GM12891 (cell line): ENCODE measurements around the gene NHLH1.

Experiments used
- DNase-seq: peaks from one replicate; pipeline ENCODE4 v3.0.0; 2011; ENCODE audit warnings: low spot score; ENCODE audit not compliant: insufficient read length
- FAIRE-seq: peaks from 2 replicates; lab custom pipeline; 2011; peaks lifted over from hg19 to GRCh38; lab: Jason Lieb, UNC
- PAX5 ChIP-seq: IDR thresholded peaks from 2 replicates; pipeline ENCODE4 v1.6.1; 2011; ENCODE audit warnings: low read length, moderate library complexity, mild to moderate bottlenecking; ENCODE audit not compliant: insufficient read depth, severe bottlenecking
- POLR2A ChIP-seq: IDR thresholded peaks from 2 replicates; pipeline ENCODE4 v1.6.1; 2011; ENCODE audit warnings: low read depth, low read length, control low read depth
- POLR2AphosphoS5 ChIP-seq: IDR thresholded peaks from 2 replicates; pipeline ENCODE4 v1.6.1; 2011; ENCODE audit warnings: low read depth, low read length, control low read depth
- POU2F2 ChIP-seq: IDR thresholded peaks from 2 replicates; pipeline ENCODE4 v1.6.1; 2011; ENCODE audit warnings: low read depth, mild to moderate bottlenecking, control low read depth, low read length, moderate library complexity
- SPI1 ChIP-seq: IDR thresholded peaks from 2 replicates; pipeline ENCODE4 v1.6.1; 2011; ENCODE audit warnings: low read depth, low read length, control low read depth
- TAF1 ChIP-seq: IDR thresholded peaks from 2 replicates; pipeline ENCODE4 v1.6.1; 2011; ENCODE audit warnings: low read depth, low read length, control low read depth

NHLH1 gene

DNA sequence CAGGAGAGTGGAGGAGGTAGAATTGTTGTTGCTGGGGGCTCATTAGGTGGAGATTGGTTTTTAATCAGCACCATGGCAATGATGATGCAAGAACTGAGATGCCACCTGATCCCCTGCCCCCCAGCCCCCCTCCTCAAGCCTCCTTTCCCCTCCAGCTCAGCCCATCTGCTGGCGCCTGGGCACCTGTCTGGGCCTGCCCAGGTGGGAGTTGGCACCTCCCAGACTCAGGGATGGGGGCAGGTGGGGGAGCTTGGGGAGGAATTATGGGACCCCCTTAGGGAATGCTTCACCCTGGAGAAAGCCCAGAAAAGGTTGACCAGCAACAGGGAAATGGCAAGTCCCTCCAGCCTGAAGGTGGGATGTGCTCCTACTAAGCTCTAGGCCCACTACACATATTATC lies 1.5 kb upstream of the NHLH1 start:
- no peak for TF ChIP-seq POU2F2
- TF ChIP-seq POLR2A, result no peak
- TF ChIP-seq SPI1, result no peak
- TF ChIP-seq POLR2AphosphoS5, result no peak
- no peak for TF ChIP-seq PAX5
- no peak for TF ChIP-seq TAF1
- DNase-seq (no peak), FAIRE-seq (no peak)

DNA sequence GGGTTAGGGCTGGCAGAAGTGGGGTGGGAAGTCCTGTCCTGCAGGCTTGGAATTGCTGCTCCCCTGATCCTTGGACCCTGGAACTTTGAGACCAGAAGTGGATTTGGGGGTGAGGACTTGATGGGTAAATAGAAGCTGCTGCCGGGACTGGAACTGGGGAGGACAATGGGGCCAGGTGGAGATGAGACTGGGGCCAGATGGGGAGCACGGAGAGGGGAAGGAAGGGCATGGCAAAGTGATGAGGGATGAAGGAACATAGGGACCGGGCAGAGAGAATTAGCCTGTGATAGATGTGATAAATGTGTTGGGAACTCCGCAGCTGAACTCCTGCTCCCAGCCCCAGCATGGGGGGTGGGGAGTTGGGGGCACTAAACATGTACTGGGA lies 637 bp downstream of the NHLH1 start:
- DNase-seq (no peak), FAIRE-seq (no peak)
- TF ChIP-seq TAF1, result no peak
- no peak for TF ChIP-seq PAX5
- no peak for TF ChIP-seq POLR2A

DNA sequence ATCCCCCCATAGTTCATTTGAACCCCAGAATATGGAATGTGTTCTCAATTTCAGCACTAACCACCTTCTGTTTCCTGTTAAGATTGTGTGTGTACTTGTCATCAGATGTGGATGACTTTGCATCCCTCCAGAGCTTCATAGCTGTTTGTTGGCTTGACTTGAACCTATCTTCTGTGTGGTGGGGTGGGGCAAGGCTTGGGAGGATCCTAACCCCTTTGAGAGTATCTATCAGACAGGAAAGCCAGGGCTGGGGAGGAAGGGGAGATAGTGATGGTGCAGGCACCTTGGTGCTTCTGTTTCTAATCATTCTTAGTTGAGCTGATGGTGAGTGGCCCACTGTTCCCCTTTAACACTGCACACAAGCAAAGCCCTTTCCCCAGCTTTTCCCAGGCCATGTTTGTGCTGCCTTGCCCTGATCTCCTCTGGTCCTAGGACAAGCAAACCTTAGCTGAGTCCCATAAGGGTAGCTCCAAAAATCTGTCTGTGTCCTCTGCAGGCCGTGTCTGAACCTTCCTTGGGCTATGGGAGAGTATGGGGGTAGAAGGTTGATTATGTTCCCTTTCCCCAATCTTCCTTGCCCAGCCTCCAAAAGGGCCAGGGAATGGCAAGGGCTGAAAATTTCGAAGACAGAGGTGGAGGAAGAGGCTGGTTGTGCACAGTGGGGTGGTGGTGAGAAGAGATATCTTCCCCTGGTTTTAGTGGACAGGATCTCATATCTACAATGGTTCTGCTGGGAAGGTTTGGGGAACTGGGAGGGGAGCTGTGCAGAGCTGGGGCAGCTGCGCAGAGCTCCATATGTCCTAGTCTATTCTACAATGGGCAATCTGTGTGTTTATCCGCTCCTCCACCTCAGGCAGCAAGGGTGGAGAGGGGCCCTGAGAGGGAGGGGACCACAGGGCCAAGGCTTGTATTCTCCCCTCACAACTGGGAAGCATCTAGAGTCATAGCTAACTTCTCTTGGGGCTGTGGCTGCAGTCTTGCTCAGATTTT lies 1.4 kb downstream of the NHLH1 start:
- TF ChIP-seq POLR2AphosphoS5 (no peak), TAF1 (no peak), SPI1 (no peak), PAX5 (no peak), POLR2A (no peak), POU2F2 (no peak)
- DNase-seq (no peak), FAIRE-seq (peak; percentile 57)

DNA sequence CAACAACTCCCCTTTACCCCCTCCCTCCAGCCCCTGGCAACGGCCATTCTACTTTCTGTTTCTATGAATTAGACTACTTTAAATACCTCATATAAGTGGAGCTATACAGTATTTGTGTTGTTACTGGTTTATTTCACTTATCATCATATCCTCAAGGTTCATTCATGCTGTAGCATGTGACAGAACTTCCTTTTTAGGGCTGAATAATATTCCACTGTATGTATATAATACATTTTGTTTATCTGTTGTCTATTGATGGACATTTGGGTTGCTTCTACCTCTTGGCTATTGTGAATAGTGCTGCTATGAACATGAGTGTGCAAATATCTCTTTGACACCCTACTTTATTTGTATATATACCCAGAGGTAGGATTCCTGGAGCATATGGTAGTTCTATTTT lies 2.2 kb downstream of the NHLH1 start:
- DNase-seq (no peak), FAIRE-seq (no peak)
- TF ChIP-seq TAF1 (no peak), POLR2AphosphoS5 (no peak), SPI1 (no peak), POLR2A (no peak), POU2F2 (no peak), PAX5 (no peak)

DNA sequence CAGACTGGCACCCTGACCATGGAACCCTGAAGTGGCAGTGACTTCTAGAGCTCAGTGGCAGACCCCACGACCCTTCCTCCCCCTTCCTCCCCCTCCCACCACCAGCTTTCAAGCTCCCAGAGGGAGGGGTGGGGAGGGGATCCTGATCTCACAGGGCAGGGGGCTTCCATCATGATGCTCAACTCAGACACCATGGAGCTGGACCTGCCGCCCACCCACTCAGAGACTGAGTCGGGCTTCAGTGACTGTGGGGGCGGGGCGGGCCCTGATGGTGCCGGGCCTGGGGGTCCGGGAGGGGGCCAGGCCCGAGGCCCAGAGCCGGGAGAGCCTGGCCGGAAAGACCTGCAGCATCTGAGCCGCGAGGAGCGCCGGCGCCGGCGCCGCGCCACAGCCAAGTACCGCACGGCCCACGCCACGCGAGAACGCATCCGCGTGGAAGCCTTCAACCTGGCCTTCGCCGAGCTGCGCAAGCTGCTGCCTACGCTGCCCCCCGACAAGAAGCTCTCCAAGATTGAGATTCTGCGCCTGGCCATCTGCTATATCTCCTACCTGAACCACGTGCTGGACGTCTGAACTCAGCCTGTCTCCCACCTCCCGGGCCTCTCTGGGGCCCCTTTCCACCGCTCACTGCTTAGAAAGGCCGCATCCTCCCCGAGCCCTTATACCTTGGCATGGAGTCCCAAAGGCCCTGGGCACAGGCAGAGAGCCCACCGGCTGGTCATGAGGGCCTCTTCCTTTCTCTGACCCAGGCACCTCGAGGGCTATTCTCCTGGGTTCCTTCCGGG lies 3.9 kb downstream of the NHLH1 start:
- no peak for FAIRE-seq
- no peak for TF ChIP-seq POU2F2
- no peak for TF ChIP-seq SPI1
- TF ChIP-seq POLR2AphosphoS5, result no peak
- no peak for TF ChIP-seq TAF1
- no peak for TF ChIP-seq PAX5
- no peak for TF ChIP-seq POLR2A

DNA sequence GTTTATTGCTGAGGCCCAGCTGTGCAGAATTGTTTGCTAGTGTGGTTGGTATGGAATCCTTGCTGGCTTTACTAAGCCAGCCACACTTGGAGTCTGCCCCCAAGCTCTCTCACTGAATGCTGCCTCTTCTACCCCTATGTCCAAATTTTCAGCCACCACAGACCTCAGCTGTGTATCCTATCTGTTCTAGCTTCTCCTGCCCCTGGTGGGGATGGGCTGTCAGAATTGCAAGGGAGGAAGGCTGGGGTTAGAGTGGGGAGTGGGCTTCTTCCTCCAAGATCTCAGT lies 4.4 kb downstream of the NHLH1 start:
- DNase-seq (no peak), FAIRE-seq (no peak)
- no peak for TF ChIP-seq POLR2AphosphoS5
- no peak for TF ChIP-seq PAX5
- no peak for TF ChIP-seq POU2F2
- no peak for TF ChIP-seq POLR2A
- TF ChIP-seq SPI1, result no peak
- TF ChIP-seq TAF1, result no peak

More for the DNA sequence above, 3.9 kb downstream of the NHLH1 start:
- no peak for DNase-seq

DNA sequence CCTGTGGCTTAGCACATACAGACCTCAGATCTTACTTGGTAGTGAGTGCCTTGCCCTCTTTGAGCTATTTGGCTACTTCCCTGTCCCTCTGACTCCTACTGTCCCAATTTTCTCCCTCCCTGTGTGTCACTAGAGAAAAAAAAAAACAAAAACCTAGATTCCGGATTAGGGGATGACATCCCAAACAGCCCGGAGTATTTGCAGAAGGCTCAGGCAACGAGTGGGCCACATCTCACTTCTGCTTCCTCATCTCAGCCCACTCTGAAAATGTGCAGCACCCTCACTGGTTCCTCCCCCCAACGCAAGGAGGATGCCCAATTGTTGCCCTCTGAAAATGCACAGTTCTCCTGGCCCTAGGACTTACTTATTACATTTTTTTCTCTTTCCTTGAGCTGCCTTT lies 4.9 kb downstream of the NHLH1 start:
- no peak for DNase-seq
- TF ChIP-seq SPI1, result no peak
- TF ChIP-seq PAX5, result no peak
- TF ChIP-seq POLR2AphosphoS5, result no peak
- no peak for TF ChIP-seq POLR2A
- TF ChIP-seq TAF1, result no peak
- no peak for TF ChIP-seq POU2F2
- FAIRE-seq, result no peak

DNA sequence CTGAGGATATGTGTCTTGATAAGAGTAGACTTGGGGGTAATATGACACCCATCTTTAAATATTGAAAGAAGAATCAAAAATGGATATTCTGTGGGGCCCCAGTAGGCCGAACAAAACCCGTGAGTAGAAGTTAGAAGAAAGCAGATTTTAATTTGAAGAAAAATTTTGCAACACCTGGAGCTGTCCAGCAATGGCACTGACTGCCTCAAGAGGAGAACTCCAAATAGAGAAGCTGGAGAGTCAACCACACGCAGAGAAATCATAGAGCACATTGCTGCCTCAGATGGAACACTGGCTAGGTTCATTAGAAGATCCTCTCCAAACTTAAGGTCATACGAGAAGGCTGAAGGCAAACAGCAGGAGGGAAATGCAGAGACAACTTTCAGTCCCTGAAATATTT lies 6.8 kb downstream of the NHLH1 start:
- TF ChIP-seq PAX5 (no peak), POU2F2 (no peak), POLR2AphosphoS5 (no peak), TAF1 (no peak), SPI1 (no peak), POLR2A (no peak)
- DNase-seq, result no peak
- no peak for FAIRE-seq

DNA sequence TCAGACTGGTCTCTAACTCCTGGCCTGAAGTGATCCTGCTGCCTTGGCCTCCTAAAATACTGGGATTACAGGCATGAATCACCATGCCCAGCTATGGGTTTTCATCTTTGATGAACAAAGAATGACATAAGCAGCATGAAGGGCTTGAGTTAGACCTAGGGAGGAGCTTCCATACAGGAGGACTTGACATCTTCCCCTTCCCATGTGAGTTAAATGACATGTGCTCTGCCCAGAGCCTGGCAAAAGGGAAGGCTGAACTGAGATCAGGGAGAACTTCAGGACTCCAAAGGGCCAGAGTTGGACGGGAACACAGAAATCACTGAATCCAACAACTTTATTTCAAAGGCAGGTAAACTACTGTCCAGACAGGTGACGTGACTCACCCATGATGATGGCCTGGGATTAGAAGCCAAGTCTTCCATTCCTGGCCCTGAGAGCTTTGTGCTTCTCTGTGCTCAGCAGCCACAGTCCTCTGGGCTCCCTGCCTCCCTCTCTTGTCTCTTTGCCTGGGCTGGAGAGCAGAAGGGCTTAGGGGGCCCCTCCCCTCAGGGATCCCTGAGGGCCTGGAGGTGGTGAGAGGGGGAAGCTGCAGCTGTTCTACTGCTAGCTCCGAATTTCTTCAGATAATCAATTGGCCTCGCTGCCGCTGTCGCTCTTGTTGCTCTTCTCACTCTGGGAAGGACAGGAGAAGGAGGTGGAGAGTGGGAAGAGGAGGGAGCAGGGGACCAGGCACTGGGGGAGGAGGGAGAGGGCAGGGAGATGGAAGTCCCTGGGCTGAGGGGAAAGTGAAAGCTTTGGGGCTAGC lies 7.6 kb downstream of the NHLH1 start:
- FAIRE-seq, result peak; percentile 5
- no peak for DNase-seq

More for the DNA sequence above, 7.6 kb downstream of the NHLH1 start:
- TF ChIP-seq TAF1 (no peak), POU2F2 (no peak), POLR2A (no peak), SPI1 (no peak), PAX5 (no peak), POLR2AphosphoS5 (no peak)
